ENCODE measurements around the gene UACA.

The UACA gene

GRCh38 chr15:70757627-70758026, 5.7 kb downstream of the UACA start:
- no peak for TF ChIP-seq CTCF (IDR thresholded peaks at IDR 0.05; ENCODE audit: insufficient read depth, low read length, poor library complexity, severe bottlenecking)
- no peaks in the 10 kb centered on the region; the same call in 1 of the 2 replicates for H3K27me3 ChIP-seq (replicated peaks; ENCODE audit: control insufficient read depth, insufficient read depth, low read length)
- no peak for DNase-seq (ENCODE audit: extremely low read depth, insufficient read length)
- no peaks in the 10 kb centered on the region for H3K36me3 ChIP-seq (ENCODE audit: control insufficient read depth, insufficient read depth, low read length)
- no peak overlapping the region for H3K4me3 ChIP-seq (replicated peaks; ENCODE audit: low read depth, low read length)

- no peak for TF ChIP-seq CTCF (IDR thresholded peaks at IDR 0.05; ENCODE audit: insufficient read depth, low read length, poor library complexity, severe bottlenecking)
- Histone ChIP-seq H3K27me3 (replicated peaks; ENCODE audit: control insufficient read depth, insufficient read depth, low read length) (no peaks in the 10 kb centered on the region), H3K4me3 (replicated peaks; ENCODE audit: low read depth, low read length) (no peak overlapping the region), H3K36me3 (ENCODE audit: control insufficient read depth, insufficient read depth, low read length) (no peaks in the 10 kb centered on the region)
- no peak for DNase-seq (ENCODE audit: extremely low read depth, insufficient read length)
Measured at GRCh38 chr15:70754862-70755261, 8.5 kb downstream of the UACA start.

GRCh38 chr15:70753101-70753829, 10.1 kb downstream of the UACA start:
- no peak for DNase-seq (ENCODE audit: extremely low read depth, insufficient read length)
- TF ChIP-seq CTCF (IDR thresholded peaks at IDR 0.05; ENCODE audit: insufficient read depth, low read length, poor library complexity, severe bottlenecking), result no peak
- H3K36me3 ChIP-seq (ENCODE audit: control insufficient read depth, insufficient read depth, low read length), result no peaks in the 10 kb centered on the region
- no peak overlapping the region for H3K4me3 ChIP-seq (replicated peaks; ENCODE audit: low read depth, low read length)
- H3K27me3 ChIP-seq (replicated peaks; ENCODE audit: control insufficient read depth, insufficient read depth, low read length), result no peaks in the 10 kb centered on the region

- TF ChIP-seq CTCF (IDR thresholded peaks at IDR 0.05; ENCODE audit: insufficient read depth, low read length, poor library complexity, severe bottlenecking), result no peak
- H3K36me3 ChIP-seq (ENCODE audit: control insufficient read depth, insufficient read depth, low read length), result no peaks in the 10 kb centered on the region
- DNase-seq (ENCODE audit: extremely low read depth, insufficient read length), result no peak
Measured at GRCh38 chr15:70752193-70752635, 11.1 kb downstream of the UACA start.

GRCh38 chr15:70750203-70750869, 13.0 kb downstream of the UACA start:
- no peak for DNase-seq (ENCODE audit: extremely low read depth, insufficient read length)
- Histone ChIP-seq H3K4me3 (replicated peaks; ENCODE audit: low read depth, low read length) (no peak overlapping the region), H3K27me3 (replicated peaks; ENCODE audit: control insufficient read depth, insufficient read depth, low read length) (no peaks in the 10 kb centered on the region), H3K36me3 (ENCODE audit: control insufficient read depth, insufficient read depth, low read length) (no peaks in the 10 kb centered on the region)
- TF ChIP-seq CTCF (IDR thresholded peaks at IDR 0.05; ENCODE audit: insufficient read depth, low read length, poor library complexity, severe bottlenecking), result no peak

More at GRCh38 chr15:70752193-70752635, 11.1 kb downstream of the UACA start:
- Histone ChIP-seq H3K27me3 (replicated peaks; ENCODE audit: control insufficient read depth, insufficient read depth, low read length) (no peaks in the 10 kb centered on the region), H3K4me3 (replicated peaks; ENCODE audit: low read depth, low read length) (no peak overlapping the region)

Data from GM06990 (cell line).